Mucosa of descending colon (tissue), 3 donors: Measurements from ENCODE around the gene BDH1. TPM values are rescaled to one million over a fixed set of nuclear protein-coding genes. Genes with fewer than 3 reads are reported as not detected.
A peak's percentile ranks its signal among the peaks of the same experiment; 100 is the strongest.

Source experiments
- ATAC-seq: fragments of 200-7000 bp; cut with Tn5 transposase; one replicate; pipeline ENCODE4 v1.9.1; 2020; ENCODE audit warnings: mild to moderate bottlenecking, moderate library complexity
- DNase-seq, 3 donors: peaks; one replicate each; pipeline ENCODE4 v3.0.0-alpha.2; 2020
- H3K36me3 ChIP-seq: fragments of 200-600 bp; one replicate; pipeline ENCODE4 v1.8.0; 2021; ENCODE audit warnings: low read depth, mild to moderate bottlenecking
- H3K4me1 ChIP-seq: fragments of 200-600 bp; one replicate; pipeline ENCODE4 v1.8.0; 2021; ENCODE audit warnings: low read depth, mild to moderate bottlenecking
- H3K4me3 ChIP-seq: fragments of 200-600 bp; one replicate; pipeline ENCODE4 v1.8.0; 2021; ENCODE audit warnings: mild to moderate bottlenecking
- H3K9me3 ChIP-seq: fragments of 200-600 bp; one replicate; pipeline ENCODE4 v1.8.0; 2021; ENCODE audit warnings: mild to moderate bottlenecking
- intact Hi-C, 2 donors: fragments of 100-400 bp; cut with DNase I in 1 of 2; cut with micrococcal nuclease in 1 of 2; formaldehyde crosslinking; loops; one replicate each; pipeline versions ENCODE4 v1.11.0 to v1.11.1; 2022; cut with DNase I, micrococcal nuclease
- total RNA-seq, 3 donors: library from RNA; stranded (reverse); fragmentation: NEBNext Ultra II Directional in 2 of 3; extraction: Animal tissue kit (Norgen Biotek cat#: 25700) in 2 of 3; gene quantifications; one replicate each; pipeline versions ENCODE4 v1.2.1 to v1.2.4, GENCODE V29; 2021 to 2023
- TF ChIP-seq, protein P1 (sequence below): fragments of 200-600 bp; IDR thresholded peaks from one replicate; pipeline ENCODE4 v1.8.0; 2022; ENCODE audit warnings: antibody characterized with exemption, mild to moderate bottlenecking
- donor health status: DM: no; HTN: no; CAD: no; lungs with moderate emphysema.
- donor health status: DM: no; HTN: no; CAD: no.
- donor health status: DM: no; HTN: yes; CAD: no.

Gene BDH1
- total RNA-seq, 3 donors from 2014 or later, result 79.3 to 246 (median 160) TPM

DNA sequence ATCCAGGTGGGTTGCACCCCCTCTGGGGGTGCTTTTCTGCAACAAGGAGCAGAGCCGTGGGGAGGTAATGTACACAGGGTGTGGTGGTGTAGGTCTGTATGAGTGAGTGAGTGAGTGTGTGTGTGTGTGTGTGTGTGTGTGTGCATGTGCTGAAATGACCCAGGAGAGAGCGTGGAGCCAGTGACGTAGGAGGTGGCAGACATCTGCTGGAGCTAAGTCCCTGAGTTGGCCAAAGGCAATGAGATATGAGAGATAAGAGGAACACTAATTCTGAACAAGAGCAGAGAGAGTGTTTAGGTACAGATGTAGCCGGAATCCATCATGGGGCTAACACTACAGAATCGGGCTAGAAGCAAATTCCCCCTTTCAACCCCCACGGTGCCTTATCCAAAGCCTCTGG lies 27.6 kb downstream of the BDH1 start:
- TF ChIP-seq, protein P1, sequence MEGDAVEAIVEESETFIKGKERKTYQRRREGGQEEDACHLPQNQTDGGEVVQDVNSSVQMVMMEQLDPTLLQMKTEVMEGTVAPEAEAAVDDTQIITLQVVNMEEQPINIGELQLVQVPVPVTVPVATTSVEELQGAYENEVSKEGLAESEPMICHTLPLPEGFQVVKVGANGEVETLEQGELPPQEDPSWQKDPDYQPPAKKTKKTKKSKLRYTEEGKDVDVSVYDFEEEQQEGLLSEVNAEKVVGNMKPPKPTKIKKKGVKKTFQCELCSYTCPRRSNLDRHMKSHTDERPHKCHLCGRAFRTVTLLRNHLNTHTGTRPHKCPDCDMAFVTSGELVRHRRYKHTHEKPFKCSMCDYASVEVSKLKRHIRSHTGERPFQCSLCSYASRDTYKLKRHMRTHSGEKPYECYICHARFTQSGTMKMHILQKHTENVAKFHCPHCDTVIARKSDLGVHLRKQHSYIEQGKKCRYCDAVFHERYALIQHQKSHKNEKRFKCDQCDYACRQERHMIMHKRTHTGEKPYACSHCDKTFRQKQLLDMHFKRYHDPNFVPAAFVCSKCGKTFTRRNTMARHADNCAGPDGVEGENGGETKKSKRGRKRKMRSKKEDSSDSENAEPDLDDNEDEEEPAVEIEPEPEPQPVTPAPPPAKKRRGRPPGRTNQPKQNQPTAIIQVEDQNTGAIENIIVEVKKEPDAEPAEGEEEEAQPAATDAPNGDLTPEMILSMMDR, result no peak
- intact Hi-C loops, result no loop called here
- ATAC-seq (no peak), DNase-seq (no peak)
- H3K36me3 ChIP-seq, result peaks cover 5% of the 10 kb centered on the region
- H3K4me1 ChIP-seq, result no peaks in the 10 kb centered on the region
- H3K9me3 ChIP-seq, result no peaks in the 10 kb centered on the region
- H3K4me3 ChIP-seq, result no peak overlapping the region

DNA sequence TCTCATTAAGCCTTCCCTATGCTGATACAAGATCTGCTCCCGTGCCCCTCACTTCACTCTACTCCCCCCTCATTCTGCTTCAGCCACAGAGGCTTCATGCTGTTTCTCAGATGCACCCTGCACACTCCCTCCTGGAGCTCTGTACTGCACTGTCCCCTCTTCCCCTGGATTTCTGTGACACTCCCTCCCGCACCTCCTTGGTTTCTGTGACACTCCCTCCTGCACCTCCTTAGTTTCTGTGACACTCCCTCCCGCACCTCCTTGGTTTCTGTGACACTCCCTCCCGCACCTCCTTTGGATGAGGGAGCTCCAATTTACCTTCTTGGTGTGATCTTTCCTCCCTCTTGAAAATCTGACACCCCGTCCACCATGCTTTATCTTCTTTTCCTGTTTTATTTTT lies 28.2 kb downstream of the BDH1 start:
- Histone ChIP-seq H3K9me3 (no peaks in the 10 kb centered on the region), H3K4me1 (peaks cover 3% of the 10 kb centered on the region), H3K36me3 (no peaks in the 10 kb centered on the region), H3K4me3 (no peak overlapping the region)
- no peak for DNase-seq
- ATAC-seq, result no peak
- intact Hi-C loops, result no loop called here
- TF ChIP-seq, protein P1, result no peak

DNA sequence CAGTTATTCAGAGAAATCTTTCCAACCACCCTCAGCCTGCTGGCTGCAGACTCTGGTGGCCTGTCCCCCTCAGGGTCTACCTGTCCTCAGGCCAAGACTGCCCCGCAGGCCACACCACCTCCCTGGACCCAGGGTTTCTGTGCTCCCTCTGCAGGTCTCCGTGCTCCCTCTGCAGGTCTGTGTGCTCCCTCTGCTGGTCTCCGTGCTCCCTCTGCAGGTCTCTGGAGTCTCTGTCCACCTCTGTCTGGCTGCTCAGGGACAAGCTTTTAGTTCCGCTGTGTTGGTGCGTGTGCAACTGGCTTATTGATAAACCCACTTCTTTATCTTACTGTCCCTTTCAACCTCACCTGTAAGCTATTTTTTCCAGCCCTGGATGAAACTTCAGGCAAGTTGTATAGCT lies 30.1 kb downstream of the BDH1 start:
- peaks cover 17% of the 10 kb centered on the region for H3K4me1 ChIP-seq
- no peak for ATAC-seq
- TF ChIP-seq, protein P1, result no peak
- H3K9me3 ChIP-seq, result no peaks in the 10 kb centered on the region
- intact Hi-C loops, result no loop called here
- no peaks in the 10 kb centered on the region for H3K36me3 ChIP-seq
- no peak overlapping the region for H3K4me3 ChIP-seq
- DNase-seq, result peak in 1 of 3 donors; percentile 24

- Histone ChIP-seq H3K9me3 (no peaks in the 10 kb centered on the region), H3K4me3 (no peak overlapping the region), H3K4me1 (peaks cover 26% of the 10 kb centered on the region), H3K36me3 (no peaks in the 10 kb centered on the region)
- ATAC-seq (no peak), DNase-seq (peak in 1 of 3 donors; percentile 26)
- TF ChIP-seq, protein P1, result no peak
- intact Hi-C loops, result no loop called here
These were observed 31.6 kb downstream of the BDH1 start for GRCh38 chr3:197524128-197524527.

- DNase-seq (peak in 1 of 3 donors; percentile 31), ATAC-seq (no peak)
- H3K4me3 ChIP-seq, result no peak overlapping the region
- peaks cover 26% of the 10 kb centered on the region for H3K4me1 ChIP-seq
- H3K9me3 ChIP-seq, result no peaks in the 10 kb centered on the region
- intact Hi-C loops, result no loop called here
- no peaks in the 10 kb centered on the region for H3K36me3 ChIP-seq
- TF ChIP-seq, protein P1, result no peak
These were observed 32.2 kb downstream of the BDH1 start for GRCh38 chr3:197523526-197523925.

- ATAC-seq, result no peak
- TF ChIP-seq, protein P1, result no peak
- no peaks in the 10 kb centered on the region for H3K36me3 ChIP-seq
- intact Hi-C loops, result no loop called here
- H3K4me1 ChIP-seq, result peaks cover 26% of the 10 kb centered on the region
- no peaks in the 10 kb centered on the region for H3K9me3 ChIP-seq
- no peak for DNase-seq
- H3K4me3 ChIP-seq, result no peak overlapping the region
These were observed 32.8 kb downstream of the BDH1 start for GRCh38 chr3:197522881-197523441.
